GM23338 (cell line): ENCODE data around the gene RAB3GAP2. TPM values are rescaled to one million over a fixed set of nuclear protein-coding genes. Genes with fewer than 3 reads are reported as not detected.

Source experiments
- ATAC-seq: fragments of 200-7000 bp; cut with Tn5 transposase; 3 replicates; pipeline ENCODE4 v1.9.1; 2020
- DNase-seq: peaks from one replicate; pipeline ENCODE4 v3.0.0-alpha.2; 2015; ENCODE audit warnings: low spot score
- H2AFZ ChIP-seq: fragments of 200-600 bp; sonication (generic); 2 replicates; pipeline ENCODE4 v1.8.0; 2016; ENCODE audit warnings: antibody characterized with exemption, mild to moderate bottlenecking, moderate library complexity
- H3F3A ChIP-seq: fragments of 200-600 bp; sonication (generic); replicated peaks from 2 replicates; pipeline ENCODE4 v1.8.0; 2017; ENCODE audit warnings: antibody characterized with exemption, mixed run types, low read depth
- H3K27ac ChIP-seq: fragments of 200-600 bp; sonication (generic); 2 replicates; pipeline ENCODE4 v1.6.1; 2016; ENCODE audit warnings: low read depth
- H3K27me3 ChIP-seq: fragments of 200-600 bp; sonication (generic); 2 replicates; pipeline ENCODE4 v1.8.0; 2016; ENCODE audit warnings: mild to moderate bottlenecking, mixed run types, moderate library complexity; ENCODE audit not compliant: insufficient read depth
- H3K36me3 ChIP-seq: fragments of 200-600 bp; sonication (generic); 2 replicates; pipeline ENCODE4 v1.8.0; 2016; ENCODE audit warnings: mild to moderate bottlenecking; ENCODE audit not compliant: insufficient read depth
- H3K4me1 ChIP-seq: fragments of 200-600 bp; sonication (generic); 2 replicates; pipeline ENCODE4 v1.8.0; 2016; ENCODE audit warnings: mild to moderate bottlenecking, moderate library complexity; ENCODE audit not compliant: insufficient read depth
- H3K4me2 ChIP-seq: fragments of 200-600 bp; sonication (generic); 2 replicates; pipeline ENCODE4 v1.7.1; 2017; ENCODE audit warnings: mixed run types
- H3K4me3 ChIP-seq: fragments of 200-600 bp; sonication (generic); 2 replicates; pipeline ENCODE4 v1.6.1; 2016; ENCODE audit warnings: mixed run types
- H3K79me2 ChIP-seq: fragments of 200-600 bp; sonication (generic); replicated peaks from 2 replicates; pipeline ENCODE4 v1.8.0; 2017; ENCODE audit warnings: mild to moderate bottlenecking; ENCODE audit not compliant: insufficient read depth
- H3K9me2 ChIP-seq: fragments of 200-600 bp; sonication (generic); 2 replicates; pipeline ENCODE4 v1.8.0; 2017; ENCODE audit not compliant: insufficient read depth
- H4K20me1 ChIP-seq: fragments of 200-600 bp; sonication (generic); replicated peaks from 2 replicates; pipeline ENCODE4 v1.8.0; 2017; ENCODE audit warnings: mild to moderate bottlenecking; ENCODE audit not compliant: insufficient read depth
- H3K27ac Mint-ChIP-seq: 2 replicates; pipeline ENCODE4 v1.8.0; 2020; ENCODE audit warnings: inconsistent platforms, mild to moderate bottlenecking, moderate library complexity, mixed read lengths
- H3K27me3 Mint-ChIP-seq: 3 replicates; pipeline ENCODE4 v1.8.0; 2022; ENCODE audit warnings: low read depth, mild to moderate bottlenecking, moderate library complexity, mixed read lengths, inconsistent platforms; ENCODE audit not compliant: insufficient read depth, poor library complexity
- H3K36me3 Mint-ChIP-seq: 3 replicates; pipeline ENCODE4 v1.8.0; 2021; ENCODE audit warnings: low read depth, mild to moderate bottlenecking, inconsistent platforms, moderate library complexity, mixed read lengths
- H3K4me1 Mint-ChIP-seq: 3 replicates; pipeline ENCODE4 v1.8.0; 2020; ENCODE audit warnings: mild to moderate bottlenecking, inconsistent platforms, mixed read lengths
- H3K4me3 Mint-ChIP-seq: 3 replicates; pipeline ENCODE4 v1.8.0; 2021; ENCODE audit warnings: moderate library complexity, mild to moderate bottlenecking, inconsistent platforms, mixed read lengths
- H3K9me3 Mint-ChIP-seq: 3 replicates; pipeline ENCODE4 v1.8.0; 2020; ENCODE audit warnings: moderate library complexity, mild to moderate bottlenecking, inconsistent platforms, mixed read lengths
- CTCF ChIP-seq, 2 experiments: fragments of 200-600 bp in 1 of 2; sonication (generic) in 1 of 2; conservative IDR thresholded peaks; 2 replicates each; pipeline versions ENCODE4 v1.5.1 to v1.6.1; 2016 to 2017; ENCODE audit warnings: antibody characterized with exemption in 2 of 2, low read depth in 2 of 2, mild to moderate bottlenecking in 2 of 2, moderate library complexity in 1 of 2
- ETS1 ChIP-seq: IDR thresholded peaks from 2 replicates; pipeline ENCODE4 v1.6.1; 2016; ENCODE audit warnings: antibody characterized with exemption
- EZH2phosphoT487 ChIP-seq: fragments of 200-600 bp; sonication (generic); IDR thresholded peaks from one replicate; pipeline ENCODE4 v1.8.1; 2018; ENCODE audit warnings: antibody characterized with exemption; ENCODE audit not compliant: unreplicated experiment
- JUNB ChIP-seq: IDR thresholded peaks from one replicate; pipeline ENCODE4 v1.6.1; 2016; ENCODE audit warnings: antibody characterized with exemption; ENCODE audit not compliant: unreplicated experiment
- NANOG ChIP-seq: IDR thresholded peaks from 2 replicates; pipeline ENCODE4 v1.6.1; 2016; ENCODE audit warnings: antibody characterized with exemption, borderline replicate concordance
- STAT1 ChIP-seq: IDR thresholded peaks from one replicate; pipeline ENCODE4 v1.6.1; 2016; ENCODE audit warnings: antibody characterized with exemption; ENCODE audit not compliant: unreplicated experiment
- ZNF114 ChIP-seq: fragments of 250-450 bp; sonication (Bioruptor Pico); IDR thresholded peaks from 2 replicates; pipeline ENCODE4 v1.5.0; 2020; ENCODE audit warnings: mild to moderate bottlenecking, moderate library complexity
- ZNF331 ChIP-seq: fragments of 250-450 bp; sonication (Bioruptor Pico); IDR thresholded peaks from 2 replicates; pipeline ENCODE4 v1.5.0; 2020; ENCODE audit warnings: low read depth, mild to moderate bottlenecking, moderate library complexity
- ZNF462 ChIP-seq: fragments of 250-450 bp; sonication (Bioruptor Pico); IDR thresholded peaks from 2 replicates; pipeline ENCODE4 v1.5.0; 2020; ENCODE audit warnings: mild to moderate bottlenecking, moderate library complexity
- polyA plus RNA-seq: library from polyadenylated mRNA; unstranded; fragments of >200 nt; fragmentation: Nextera tagmentation; extraction: Ambion mirVana; gene quantifications from 2 replicates; pipeline ENCODE4 v1.2.1, GENCODE V29; 2016
- total RNA-seq: library from RNA; depleted of rRNA; stranded (reverse); fragments of >200 nt; shearing (Covaris generic); gene quantifications from 2 replicates; pipeline ENCODE4 v1.2.3, GENCODE V29; 2014

Gene RAB3GAP2
- total and polyA plus RNA-seq, 2 experiments from 2014 or later, result 19.4 to 44.6 TPM

- no peak for TF ChIP-seq ZNF462
Observed at GRCh38 chr1:220271706-220272046, 577 bp downstream of the RAB3GAP2 start (continued).

- H3K79me2 ChIP-seq, result peaks cover 81% of the 10 kb centered on the region
- H2AFZ ChIP-seq, result no peak overlapping the region
- H3K4me3 Mint-ChIP-seq, result peak overlapping the region; percentile 40; the same call in 2 of the 3 replicates
- no peak overlapping the region for H3K4me3 ChIP-seq
- H3K27ac Mint-ChIP-seq, result no peak overlapping the region
- peaks cover 19% of the 10 kb centered on the region for H3K4me1 Mint-ChIP-seq
- ATAC-seq (no peak), DNase-seq (no peak)
- no peaks in the 10 kb centered on the region for H3K9me2 ChIP-seq
- no peak overlapping the region for H3K27ac ChIP-seq
- H3K27me3 ChIP-seq, result no peaks in the 10 kb centered on the region
- H3F3A ChIP-seq, result no peaks in the 10 kb centered on the region
- peaks cover 12% of the 10 kb centered on the region; the same call in 1 of the 2 replicates for H3K36me3 ChIP-seq
- peaks cover 20% of the 10 kb centered on the region for H4K20me1 ChIP-seq
- H3K4me2 ChIP-seq, result no peak overlapping the region
- no peaks in the 10 kb centered on the region for H3K9me3 Mint-ChIP-seq
- H3K4me1 ChIP-seq, result peaks cover 40% of the 10 kb centered on the region
- H3K27me3 Mint-ChIP-seq, result no peaks in the 10 kb centered on the region
- H3K36me3 Mint-ChIP-seq, result peaks cover 45% of the 10 kb centered on the region
- TF ChIP-seq ETS1 (no peak), JUNB (no peak), CTCF (conservative IDR thresholded peaks at IDR 0.05; ENCODE audit: low read depth in 2 of 2) (no peak), NANOG (no peak), ZNF114 (CRISPR knock-in tag) (no peak), ZNF331 (CRISPR knock-in tag) (no peak), STAT1 (no peak), EZH2phosphoT487 (no peak)
Observed at GRCh38 chr1:220269036-220269435, 3.2 kb downstream of the RAB3GAP2 start.
